ENCODE results near the gene LPCAT1. TPM values are rescaled to one million over a fixed set of nuclear protein-coding genes. Genes with fewer than 3 reads are reported as not detected.

LPCAT1 gene
- total RNA-seq, 2 experiments from 2014 or later, result 94.2 to 102 TPM

DNA sequence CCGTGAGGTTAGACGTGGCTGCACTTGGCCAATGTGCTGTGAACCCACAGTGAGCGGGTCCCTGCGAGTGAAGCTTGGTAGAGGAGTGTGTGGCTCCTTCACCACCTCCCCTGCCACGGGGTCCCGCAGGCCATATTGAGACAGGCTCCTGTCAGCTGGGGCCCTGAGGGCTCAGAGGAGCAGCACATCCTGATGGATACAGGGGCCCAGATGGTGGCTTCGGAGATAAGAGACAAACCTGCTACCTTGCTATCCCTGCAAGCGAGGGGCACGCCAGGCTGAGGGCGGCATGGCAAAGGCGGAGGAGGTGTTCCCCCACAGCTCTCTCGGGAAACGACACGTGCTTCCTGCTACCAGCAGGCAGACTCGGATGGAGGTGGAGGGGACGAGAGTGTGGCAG is 111.6 kb downstream of the LPCAT1 start:
- ChIA-PET POLR2A (no interaction called here), CTCF (no interaction called here)

Other genes with a start within 250 kb of the LPCAT1 start
- 1 to 10 TPM; 2.9 to 4.0 TPM for gene TERT, start 228.9 kb downstream of the LPCAT1 start, total RNA-seq
- gene CLPTM1L, start 178.9 kb downstream of the LPCAT1 start, total RNA-seq, result 100 to 1,000 TPM; 112 TPM
- under 1 TPM in 1 of 2 experiments, not detected in 1; 0.08 TPM for gene SLC6A3, start 78.5 kb downstream of the LPCAT1 start, total RNA-seq